22Rv1 (cell line): ENCODE results near the gene ZNF22.

Experiments used
- ZFX ChIP-seq: fragments of 450-650 bp; IDR thresholded peaks from 2 replicates; pipeline ENCODE4 v1.6.1; 2017; ENCODE audit warnings: antibody characterized with exemption, borderline replicate concordance
- TF ChIP-seq, protein P1 (sequence below): fragments of 450-650 bp; IDR thresholded peaks from 2 replicates; pipeline ENCODE4 v1.5.1; 2017; ENCODE audit warnings: mild to moderate bottlenecking

- TF ChIP-seq, protein P1, sequence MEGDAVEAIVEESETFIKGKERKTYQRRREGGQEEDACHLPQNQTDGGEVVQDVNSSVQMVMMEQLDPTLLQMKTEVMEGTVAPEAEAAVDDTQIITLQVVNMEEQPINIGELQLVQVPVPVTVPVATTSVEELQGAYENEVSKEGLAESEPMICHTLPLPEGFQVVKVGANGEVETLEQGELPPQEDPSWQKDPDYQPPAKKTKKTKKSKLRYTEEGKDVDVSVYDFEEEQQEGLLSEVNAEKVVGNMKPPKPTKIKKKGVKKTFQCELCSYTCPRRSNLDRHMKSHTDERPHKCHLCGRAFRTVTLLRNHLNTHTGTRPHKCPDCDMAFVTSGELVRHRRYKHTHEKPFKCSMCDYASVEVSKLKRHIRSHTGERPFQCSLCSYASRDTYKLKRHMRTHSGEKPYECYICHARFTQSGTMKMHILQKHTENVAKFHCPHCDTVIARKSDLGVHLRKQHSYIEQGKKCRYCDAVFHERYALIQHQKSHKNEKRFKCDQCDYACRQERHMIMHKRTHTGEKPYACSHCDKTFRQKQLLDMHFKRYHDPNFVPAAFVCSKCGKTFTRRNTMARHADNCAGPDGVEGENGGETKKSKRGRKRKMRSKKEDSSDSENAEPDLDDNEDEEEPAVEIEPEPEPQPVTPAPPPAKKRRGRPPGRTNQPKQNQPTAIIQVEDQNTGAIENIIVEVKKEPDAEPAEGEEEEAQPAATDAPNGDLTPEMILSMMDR: no peak
- no peak for TF ChIP-seq ZFX
Measured at GRCh38 chr10:44986670-44987069, 14.1 kb upstream of the ZNF22 start.
